LNCAP (cell line): Measurements from ENCODE around the gene COL18A1.

Experiments used
- CTCF ChIP-seq: fragments of 450-650 bp; IDR thresholded peaks from 2 replicates; pipeline ENCODE4 v1.5.1; 2017; ENCODE audit warnings: mild to moderate bottlenecking

Gene COL18A1

DNA sequence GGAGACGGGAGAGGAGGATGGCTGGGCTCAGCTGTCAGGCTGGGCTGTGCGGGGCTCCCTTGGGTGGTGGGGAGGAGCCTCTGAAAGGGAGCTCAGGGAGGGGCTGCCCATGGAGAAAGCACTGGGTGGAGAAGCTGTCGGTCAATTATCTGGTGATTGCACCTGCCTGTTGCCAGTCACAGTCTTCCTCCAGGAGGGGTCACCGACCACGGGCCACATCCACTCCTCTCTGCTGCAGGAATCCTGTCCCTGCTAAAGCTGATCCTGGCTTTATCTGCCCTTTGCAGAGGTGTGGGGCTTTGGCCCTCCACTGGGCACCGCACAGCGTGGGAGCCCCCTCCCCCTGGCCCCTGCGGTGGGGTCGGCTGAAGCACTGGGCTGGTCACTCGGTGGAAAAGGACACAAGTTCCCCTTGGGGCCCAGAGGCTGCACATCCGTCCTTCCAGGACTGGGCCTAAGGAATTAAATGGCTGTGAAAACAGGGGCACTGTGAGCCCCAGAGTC lies 21.8 kb upstream of the COL18A1 start:
- TF ChIP-seq CTCF, result no peak

- TF ChIP-seq CTCF, result no peak
Measured at GRCh38 chr21:45383615-45384201, 21.3 kb upstream of the COL18A1 start.

DNA sequence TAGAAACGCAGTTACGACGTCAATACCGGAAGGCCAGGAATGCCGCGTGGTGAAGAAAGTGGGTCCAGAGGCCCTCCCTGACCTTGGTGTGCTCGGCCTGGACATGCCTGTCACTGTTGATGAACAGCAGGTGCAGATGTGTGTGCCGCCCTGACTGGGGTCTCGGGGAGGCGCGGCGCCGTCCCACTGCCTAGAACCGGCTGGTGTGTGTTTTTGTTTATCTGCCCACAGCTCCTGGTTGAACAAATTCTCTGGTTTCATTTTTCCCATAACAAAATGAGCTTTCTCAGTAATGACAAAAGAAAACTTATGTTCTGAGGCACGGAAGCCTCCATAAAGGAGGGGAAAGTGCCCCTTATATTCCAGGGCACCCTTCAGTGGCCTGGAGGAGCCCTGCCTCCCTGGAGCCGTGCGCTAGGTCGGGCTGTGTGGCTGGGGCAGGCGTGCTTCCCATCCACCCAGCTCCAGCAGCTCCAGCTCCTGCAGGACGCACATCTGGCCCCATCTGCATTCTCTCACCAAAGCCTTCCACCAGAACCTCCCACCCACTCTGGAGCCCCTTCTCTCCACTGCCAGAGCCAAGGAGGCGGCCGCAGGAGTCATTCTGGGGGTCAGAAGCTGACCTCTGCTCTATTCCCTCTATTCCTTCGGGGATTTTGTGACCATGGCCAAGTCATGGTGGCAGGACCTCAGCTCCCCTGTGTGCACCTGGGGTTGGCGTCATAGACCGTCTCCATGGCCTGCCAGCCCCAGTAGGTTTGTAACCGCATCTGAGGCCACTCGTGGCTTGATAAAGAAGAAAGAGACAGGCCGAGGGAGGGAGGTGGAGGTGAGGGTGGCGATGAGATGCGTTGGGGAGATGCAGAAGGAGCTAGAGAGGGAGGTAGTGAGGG lies 20.1 kb upstream of the COL18A1 start:
- TF ChIP-seq CTCF, result no peak

DNA sequence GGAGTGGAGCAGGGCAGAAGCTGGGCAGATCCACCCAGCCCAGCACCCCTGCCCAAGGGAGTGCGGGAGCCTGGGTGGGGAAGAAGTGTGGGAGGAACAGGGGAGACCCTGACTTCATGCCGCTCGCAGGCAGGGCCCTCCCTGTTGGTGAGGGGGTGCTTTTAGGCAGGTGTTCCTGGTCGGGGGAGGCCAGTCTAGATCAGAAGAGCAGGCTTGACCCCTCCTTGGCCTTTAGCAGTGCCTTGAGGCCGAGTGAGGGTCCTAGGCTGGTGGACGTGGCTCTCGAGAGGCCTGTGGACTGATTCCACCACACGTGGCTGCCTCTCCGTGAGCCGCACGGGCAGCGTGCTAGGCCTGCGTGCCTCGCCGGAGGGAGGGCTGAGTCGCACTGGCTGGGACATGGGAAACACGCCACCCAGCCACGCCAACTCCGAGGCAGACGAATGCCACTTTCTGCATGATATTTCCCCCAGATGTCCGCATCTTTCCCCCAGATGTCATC lies 19.4 kb upstream of the COL18A1 start:
- no peak for TF ChIP-seq CTCF

GRCh38 chr21:45386336-45386727 lies 18.6 kb upstream of the COL18A1 start:
- TF ChIP-seq CTCF, result no peak

GRCh38 chr21:45386728-45387371 lies 18.1 kb upstream of the COL18A1 start:
- no peak for TF ChIP-seq CTCF

DNA sequence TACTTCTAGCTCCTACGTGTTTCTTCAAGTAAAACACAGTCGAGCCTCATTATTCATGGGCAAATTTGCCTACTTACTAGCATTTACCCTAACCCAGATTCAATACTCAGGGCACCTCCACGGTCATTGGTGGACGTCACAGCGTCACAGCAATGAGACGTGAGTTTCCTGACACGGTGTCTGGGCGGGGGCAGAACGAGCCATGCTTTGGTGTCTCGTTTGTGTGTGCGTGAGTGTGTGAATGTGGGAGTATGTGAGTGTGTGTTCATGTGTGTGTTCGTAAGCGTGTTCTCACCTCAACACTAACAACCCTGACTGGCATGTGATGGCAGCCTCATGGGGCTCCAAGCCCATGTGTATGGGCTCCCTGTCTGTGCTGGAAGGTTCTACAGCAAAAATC lies 17.5 kb upstream of the COL18A1 start:
- no peak for TF ChIP-seq CTCF
